ENCODE data around the gene FAM3C. TPM values are rescaled to one million over a fixed set of nuclear protein-coding genes. Genes with fewer than 3 reads are reported as not detected.
"Not testable (repeated sequence)": the region's sequence is repeated elsewhere in the genome, so short reads cannot be mapped to it uniquely, and the experiment has no call there.

FAM3C gene
- total RNA-seq, 4 donors from 2014 or later = 34.9 to 46.8 (median 41.0) TPM

GRCh38 chr7:121328508-121329190 is 67.5 kb downstream of the FAM3C start, which contains the start of gene WNT16:
Gene WNT16 (plus strand): TSS chr7:121329000. CDS start chr7:121329293, 293 bp downstream.
- peak within 1 kb of the TSS; percentile 10 for H3K4me3 ChIP-seq (ENCODE audit: low read depth, poor library complexity, severe bottlenecking)
- intact Hi-C loops (cut with DNase I; ENCODE audit: low total_unique reads) = no loop called here
- TF ChIP-seq CTCF (IDR thresholded peaks at IDR 0.05) (no peak), POLR2A (IDR thresholded peaks at IDR 0.05) (no peak)
- DNase-seq (ENCODE audit: low spot score in 2 of 2) = peak in 1 of 2 donors; percentile 26
- WGBS, 2 donors = 13 to 21% methylated on average over 25 to 27 of the region's 27 CpGs

GRCh38 chr7:121327671-121328070 is 68.4 kb downstream of the FAM3C start:
- TF ChIP-seq POLR2A (IDR thresholded peaks at IDR 0.05) = no peak
- TF ChIP-seq CTCF (IDR thresholded peaks at IDR 0.05) = no peak
- intact Hi-C loops (cut with DNase I; ENCODE audit: low total_unique reads) = no loop called here
- WGBS, 2 donors = 69 to 72% methylated on average over 5 of the region's 5 CpGs
- no peak for DNase-seq (ENCODE audit: low spot score in 2 of 2)
- no peak overlapping the region for H3K4me3 ChIP-seq (ENCODE audit: low read depth, poor library complexity, severe bottlenecking)

- WGBS, 2 donors = 75 to 85% methylated on average over 5 of the region's 5 CpGs
- H3K4me3 ChIP-seq (ENCODE audit: low read depth, poor library complexity, severe bottlenecking) = no peak overlapping the region
- intact Hi-C loops (cut with DNase I; ENCODE audit: low total_unique reads) = no loop called here
- DNase-seq (ENCODE audit: low spot score in 2 of 2) = no peak
- TF ChIP-seq POLR2A (IDR thresholded peaks at IDR 0.05) (no peak), CTCF (IDR thresholded peaks at IDR 0.05) (no peak)
These were observed 72.4 kb downstream of the FAM3C start for GRCh38 chr7:121323515-121324302.

GRCh38 chr7:121322460-121322859 is 73.6 kb downstream of the FAM3C start:
- TF ChIP-seq CTCF (IDR thresholded peaks at IDR 0.05) (no peak), POLR2A (IDR thresholded peaks at IDR 0.05) (no peak)
- no peak for DNase-seq (ENCODE audit: low spot score in 2 of 2)
- no peak overlapping the region for H3K4me3 ChIP-seq (ENCODE audit: low read depth, poor library complexity, severe bottlenecking)
- intact Hi-C loops (cut with DNase I; ENCODE audit: low total_unique reads) = no loop called here
- WGBS, 2 donors = 74 to 91% methylated on average over 3 of the region's 3 CpGs

- DNase-seq (ENCODE audit: low spot score in 2 of 2); H3K4me3 ChIP-seq (ENCODE audit: low read depth, poor library complexity, severe bottlenecking); intact Hi-C loops (cut with DNase I; ENCODE audit: low total_unique reads): not testable (repeated sequence)
- WGBS, 2 donors = 89 to 93% methylated on average over 3 of the region's 3 CpGs
These were observed 80.9 kb downstream of the FAM3C start for GRCh38 chr7:121315170-121315569.

Measured in lower leg skin (tissue), 4 donors.